Measurements from ENCODE around the gene ATE1.

DNA sequence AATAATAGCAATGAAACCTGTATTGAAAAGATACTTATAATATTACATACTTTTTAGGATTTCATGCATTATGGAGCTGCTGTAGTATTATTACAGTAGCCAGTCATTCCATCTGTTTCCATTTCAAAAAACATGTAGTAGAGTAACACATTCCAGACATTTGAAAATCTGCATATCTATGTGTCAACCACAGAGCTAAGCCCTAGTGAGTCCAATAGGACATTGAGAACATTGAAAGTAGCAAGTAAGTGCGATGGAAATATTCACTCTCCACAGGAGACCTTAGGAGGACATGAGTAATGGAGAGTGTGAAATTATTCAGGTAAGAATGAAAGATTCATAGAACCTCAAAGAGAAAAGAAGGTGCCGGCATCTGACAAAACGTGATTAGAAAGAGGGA lies 31.8 kb upstream of the ATE1 start:
- TF ChIP-seq EZH2 (IDR thresholded peaks at IDR 0.05; ENCODE audit: borderline replicate concordance, low read depth, low read length, severe bottlenecking): no peak
- TF ChIP-seq, protein P1, sequence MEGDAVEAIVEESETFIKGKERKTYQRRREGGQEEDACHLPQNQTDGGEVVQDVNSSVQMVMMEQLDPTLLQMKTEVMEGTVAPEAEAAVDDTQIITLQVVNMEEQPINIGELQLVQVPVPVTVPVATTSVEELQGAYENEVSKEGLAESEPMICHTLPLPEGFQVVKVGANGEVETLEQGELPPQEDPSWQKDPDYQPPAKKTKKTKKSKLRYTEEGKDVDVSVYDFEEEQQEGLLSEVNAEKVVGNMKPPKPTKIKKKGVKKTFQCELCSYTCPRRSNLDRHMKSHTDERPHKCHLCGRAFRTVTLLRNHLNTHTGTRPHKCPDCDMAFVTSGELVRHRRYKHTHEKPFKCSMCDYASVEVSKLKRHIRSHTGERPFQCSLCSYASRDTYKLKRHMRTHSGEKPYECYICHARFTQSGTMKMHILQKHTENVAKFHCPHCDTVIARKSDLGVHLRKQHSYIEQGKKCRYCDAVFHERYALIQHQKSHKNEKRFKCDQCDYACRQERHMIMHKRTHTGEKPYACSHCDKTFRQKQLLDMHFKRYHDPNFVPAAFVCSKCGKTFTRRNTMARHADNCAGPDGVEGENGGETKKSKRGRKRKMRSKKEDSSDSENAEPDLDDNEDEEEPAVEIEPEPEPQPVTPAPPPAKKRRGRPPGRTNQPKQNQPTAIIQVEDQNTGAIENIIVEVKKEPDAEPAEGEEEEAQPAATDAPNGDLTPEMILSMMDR (IDR thresholded peaks at IDR 0.05; ENCODE audit: borderline replicate concordance, extremely low read depth, low read length, poor library complexity, severe bottlenecking): no peak
